Thoracic aorta (tissue), 2 donors: ENCODE data around the gene CCDC141. TPM values are rescaled to one million over a fixed set of nuclear protein-coding genes. Genes with fewer than 3 reads are reported as not detected.
"Not testable (repeated sequence)": the region's sequence is repeated elsewhere in the genome, so short reads cannot be mapped to it uniquely, and the experiment has no call there.

Source experiments
- ATAC-seq: fragments of 150-250 bp; one replicate; pipeline ENCODE4 v1.8.0; 2017; ENCODE audit warnings: low read depth; ENCODE audit not compliant: insufficient number of reproducible peaks, low FRiP score
- DNase-seq: peaks from one replicate; pipeline ENCODE4 v3.0.0-alpha.2; 2020; ENCODE audit warnings: low spot score
- H3K27ac ChIP-seq, 2 donors: fragments of 200-600 bp; sonication (generic); 1 replicate in 1 of 2; 2 replicates in 1 of 2; pipeline ENCODE4 v1.5.1; 2016; ENCODE audit warnings: mild to moderate bottlenecking in 2 of 2, moderate library complexity in 2 of 2
- H3K27me3 ChIP-seq: fragments of 200-600 bp; sonication (generic); replicated peaks from 2 replicates; pipeline ENCODE4 v1.6.0; 2016; ENCODE audit warnings: mild to moderate bottlenecking; ENCODE audit not compliant: insufficient read depth
- H3K36me3 ChIP-seq: fragments of 200-600 bp; sonication (generic); one replicate; pipeline ENCODE4 v1.5.1; 2016
- H3K4me1 ChIP-seq, 2 donors: fragments of 200-600 bp; sonication (generic); 1 replicate in 1 of 2; 2 replicates in 1 of 2; pipeline versions ENCODE4 v1.5.1 to v1.6.0; 2016; ENCODE audit warnings: low read depth in 2 of 2, mild to moderate bottlenecking in 1 of 2; ENCODE audit not compliant: control insufficient read depth in 1 of 2
- H3K4me3 ChIP-seq: fragments of 200-600 bp; sonication (generic); 2 replicates; pipeline ENCODE4 v1.5.1; 2016; ENCODE audit warnings: mild to moderate bottlenecking
- H3K9me3 ChIP-seq: fragments of 200-600 bp; sonication (generic); 2 replicates; pipeline ENCODE4 v1.5.1; 2016
- CTCF ChIP-seq: fragments of 200-600 bp; sonication (generic); IDR thresholded peaks from one replicate; pipeline ENCODE4 v1.5.1; 2019; ENCODE audit warnings: antibody characterized with exemption
- total RNA-seq, 2 donors: library from RNA; depleted of rRNA; stranded (reverse); fragments of >200 nt; gene quantifications; one replicate each; pipeline versions ENCODE4 v1.1.0 to v1.2.3, GENCODE V29; 2016

CCDC141 gene
- total RNA-seq, 2 donors from 2014 or later, result 2.4 to 4.8 TPM

DNA sequence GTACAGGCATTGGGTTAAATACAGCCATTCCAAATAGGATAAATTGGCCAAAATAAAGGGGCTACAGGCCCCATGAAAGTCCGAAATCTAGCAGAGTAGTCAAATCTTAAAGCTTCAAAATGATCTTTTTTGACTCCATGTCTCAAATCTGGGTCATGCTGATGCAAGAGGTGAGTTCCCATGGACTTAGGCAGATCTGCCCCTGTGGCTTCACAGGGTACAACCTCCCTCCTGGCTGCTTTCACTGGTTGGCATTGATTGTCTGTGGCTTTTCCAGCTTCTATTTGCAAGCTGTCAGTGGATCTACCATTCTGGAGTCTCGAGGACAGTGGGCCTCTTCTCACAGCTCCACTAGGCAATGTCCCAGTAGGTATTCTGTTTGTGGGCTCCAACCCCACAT lies 56.1 kb downstream of the CCDC141 start:
- TF ChIP-seq CTCF, result no peak
- H3K4me3 ChIP-seq, result no peak overlapping the region
- H3K27ac ChIP-seq, result no peak overlapping the region
- DNase-seq (no peak), ATAC-seq (no peak)
- H3K36me3 ChIP-seq, result no peaks in the 10 kb centered on the region
- H3K9me3 ChIP-seq, result no peaks in the 10 kb centered on the region
- H3K27me3 ChIP-seq, result no peaks in the 10 kb centered on the region
- H3K4me1 ChIP-seq, result no peaks in the 10 kb centered on the region

- H3K9me3 ChIP-seq, H3K4me3 ChIP-seq, H3K27ac ChIP-seq, DNase-seq, H3K27me3 ChIP-seq, H3K4me1 ChIP-seq, H3K36me3 ChIP-seq, ATAC-seq: not testable (repeated sequence)
Observed at GRCh38 chr2:178992719-178993118, 57.2 kb downstream of the CCDC141 start.

- H3K27me3 ChIP-seq, result no peaks in the 10 kb centered on the region
- DNase-seq (no peak), ATAC-seq (no peak)
- no peak overlapping the region for H3K4me3 ChIP-seq
- H3K9me3 ChIP-seq, result no peaks in the 10 kb centered on the region
- H3K4me1 ChIP-seq, result no peaks in the 10 kb centered on the region
- no peaks in the 10 kb centered on the region for H3K36me3 ChIP-seq
- H3K27ac ChIP-seq, result no peak overlapping the region
- no peak for TF ChIP-seq CTCF
Observed at GRCh38 chr2:178990533-178991241, 59.2 kb downstream of the CCDC141 start.

GRCh38 chr2:178989424-178989823 lies 60.5 kb downstream of the CCDC141 start:
- not testable (repeated sequence) for H3K27ac ChIP-seq

GRCh38 chr2:178982652-178983051 lies 67.3 kb downstream of the CCDC141 start:
- H3K9me3 ChIP-seq, H3K27me3 ChIP-seq, H3K27ac ChIP-seq, ATAC-seq, H3K36me3 ChIP-seq, DNase-seq, H3K4me3 ChIP-seq, H3K4me1 ChIP-seq: not testable (repeated sequence)

More at GRCh38 chr2:178989424-178989823, 60.5 kb downstream of the CCDC141 start:
- DNase-seq, H3K4me3 ChIP-seq, H3K4me1 ChIP-seq, H3K9me3 ChIP-seq, H3K36me3 ChIP-seq, ATAC-seq, H3K27me3 ChIP-seq: not testable (repeated sequence)

DNA sequence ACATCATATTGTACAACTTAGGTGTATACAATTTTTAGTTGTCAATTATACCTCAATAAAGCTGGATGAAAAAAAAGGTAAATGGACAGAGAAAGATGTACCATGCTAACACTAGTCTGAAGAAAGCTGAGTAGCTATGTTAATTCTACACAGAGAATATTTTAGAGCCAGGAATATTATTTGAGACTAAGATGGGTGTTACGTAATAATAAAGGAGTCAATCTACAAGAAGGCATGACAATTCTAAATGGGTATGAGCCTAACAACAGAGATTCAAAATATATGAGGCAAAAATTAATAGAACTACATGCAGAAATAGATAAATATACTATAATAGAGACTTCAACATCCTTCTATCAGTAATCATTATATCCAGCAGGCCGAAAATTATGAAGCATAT lies 69.1 kb downstream of the CCDC141 start:
- DNase-seq (no peak), ATAC-seq (no peak)
- Histone ChIP-seq H3K9me3 (no peaks in the 10 kb centered on the region), H3K27me3 (no peaks in the 10 kb centered on the region), H3K4me1 (no peaks in the 10 kb centered on the region), H3K36me3 (no peaks in the 10 kb centered on the region), H3K4me3 (no peak overlapping the region), H3K27ac (no peak overlapping the region)
- TF ChIP-seq CTCF, result no peak

DNA sequence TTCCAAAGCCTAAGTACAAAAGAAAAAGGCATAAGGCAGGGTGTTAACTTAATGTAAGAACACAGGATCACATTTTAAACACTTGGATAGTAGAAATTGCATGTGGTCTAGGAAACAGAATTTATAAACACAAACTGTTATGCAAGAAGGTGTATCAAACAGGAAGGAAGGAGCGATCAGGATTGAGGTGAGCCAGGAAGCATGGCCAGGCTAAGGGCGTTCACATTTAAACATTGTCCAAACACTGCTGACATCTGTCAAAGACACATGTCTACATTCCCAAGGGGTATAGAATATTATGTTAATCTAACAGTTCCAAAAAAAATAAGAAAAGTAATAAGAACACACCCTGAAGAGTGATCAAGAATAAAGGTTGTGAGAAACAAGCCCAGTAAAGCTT lies 71.3 kb downstream of the CCDC141 start:
- Histone ChIP-seq H3K36me3 (no peaks in the 10 kb centered on the region), H3K4me3 (no peak overlapping the region), H3K27me3 (no peaks in the 10 kb centered on the region), H3K27ac (no peak overlapping the region), H3K9me3 (no peaks in the 10 kb centered on the region), H3K4me1 (no peaks in the 10 kb centered on the region)
- DNase-seq, result no peak
- no peak for TF ChIP-seq CTCF
- no peak for ATAC-seq
